NCI-H2171 treated with DMSO at 0.1 percent for 48 hours (cell line): Measurements from ENCODE around the gene SLBP.

ENCODE experiments used
- DNase-seq: peaks from one replicate; lab custom pipeline; 2025; lab: John Stamatoyannopoulos, UW

SLBP gene

DNA sequence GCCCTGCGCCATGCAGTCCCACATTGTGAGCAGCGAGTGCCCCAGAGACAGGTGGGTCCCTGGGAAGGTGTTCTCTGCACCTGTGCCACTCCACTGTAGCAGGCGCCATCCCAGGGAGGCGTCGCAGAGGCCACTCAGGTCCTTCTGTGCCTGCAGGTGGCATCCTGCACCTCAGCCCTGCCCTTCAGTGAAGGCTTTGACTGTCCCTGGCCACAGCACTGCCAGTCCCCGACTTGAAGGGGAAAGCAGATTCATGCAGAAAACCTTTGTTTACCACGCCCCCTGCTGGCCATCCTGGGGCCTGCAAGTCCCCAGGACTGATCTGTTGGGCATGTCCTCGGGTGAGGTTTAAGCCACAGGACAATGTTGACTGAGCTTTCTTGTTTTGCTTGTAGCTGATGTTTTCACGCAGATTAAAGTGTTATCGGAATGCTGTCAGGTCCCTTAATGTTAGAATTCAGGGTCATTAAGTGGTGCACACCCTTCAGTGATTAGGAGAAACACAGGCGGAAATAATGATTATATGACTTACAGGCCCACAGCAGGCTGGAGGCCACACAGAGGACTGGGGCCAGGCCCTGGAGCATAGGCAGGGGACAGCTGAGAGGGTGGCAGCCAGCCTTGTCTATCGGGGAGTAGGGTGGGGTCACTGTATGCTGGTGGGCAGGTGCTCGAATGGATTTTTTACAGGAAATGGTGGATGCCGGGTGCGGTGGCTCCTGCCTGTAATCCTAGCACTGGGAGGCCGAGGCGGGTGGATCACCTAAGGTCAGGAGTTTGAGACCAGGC is 14.2 kb upstream of the SLBP start:
- DNase-seq = peak; percentile 38

DNA sequence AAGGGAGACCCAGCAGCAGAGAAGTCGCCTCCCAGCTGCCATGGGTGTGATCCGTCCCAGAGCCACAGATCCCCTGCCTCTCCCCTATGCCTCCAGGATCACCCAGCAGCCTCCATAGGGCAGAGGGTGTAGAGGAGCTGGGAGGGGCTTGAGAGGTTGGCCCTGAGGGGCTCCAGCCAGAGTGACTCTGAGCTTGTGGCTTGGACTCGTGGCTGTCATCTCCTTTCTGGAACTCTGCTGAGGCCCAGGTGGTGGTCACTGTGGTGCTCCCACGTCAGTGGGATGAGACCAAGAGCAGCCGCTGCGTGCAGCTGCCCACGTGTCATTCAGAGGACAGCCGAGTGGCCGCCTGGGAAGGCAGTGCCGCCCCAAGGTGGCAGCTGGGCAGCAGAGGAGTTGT is 13.4 kb upstream of the SLBP start:
- DNase-seq = no peak

DNA sequence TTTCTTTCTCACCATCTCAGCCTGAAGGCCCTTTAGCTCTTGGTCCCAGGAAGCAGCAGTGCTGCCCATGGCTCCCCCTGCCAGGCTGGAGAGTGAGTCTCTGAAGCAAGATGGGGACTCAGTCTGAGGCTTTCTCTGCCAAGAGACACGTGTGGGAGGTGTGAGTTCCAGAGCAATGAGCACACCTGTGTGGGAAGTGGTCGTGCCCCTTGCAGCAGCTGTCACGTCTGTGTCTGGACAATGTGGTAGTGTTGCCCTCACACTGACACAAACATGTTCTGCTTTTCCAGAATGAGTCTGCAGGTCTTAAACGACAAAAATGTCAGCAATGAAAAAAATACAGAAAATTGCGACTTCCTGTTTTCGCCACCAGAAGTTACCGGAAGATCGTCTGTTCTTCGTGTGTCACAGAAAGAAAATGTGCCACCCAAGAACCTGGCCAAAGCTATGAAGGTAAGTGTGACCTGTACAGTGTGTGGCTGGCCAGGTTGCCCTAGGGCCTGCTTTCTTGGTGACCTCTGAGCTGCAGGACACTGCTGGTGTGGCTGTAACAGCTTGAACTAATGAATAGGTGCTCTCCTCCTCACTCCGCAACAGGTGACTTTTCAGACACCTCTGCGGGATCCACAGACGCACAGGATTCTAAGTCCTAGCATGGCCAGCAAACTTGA is 11.1 kb upstream of the SLBP start:
- no peak for DNase-seq

DNA sequence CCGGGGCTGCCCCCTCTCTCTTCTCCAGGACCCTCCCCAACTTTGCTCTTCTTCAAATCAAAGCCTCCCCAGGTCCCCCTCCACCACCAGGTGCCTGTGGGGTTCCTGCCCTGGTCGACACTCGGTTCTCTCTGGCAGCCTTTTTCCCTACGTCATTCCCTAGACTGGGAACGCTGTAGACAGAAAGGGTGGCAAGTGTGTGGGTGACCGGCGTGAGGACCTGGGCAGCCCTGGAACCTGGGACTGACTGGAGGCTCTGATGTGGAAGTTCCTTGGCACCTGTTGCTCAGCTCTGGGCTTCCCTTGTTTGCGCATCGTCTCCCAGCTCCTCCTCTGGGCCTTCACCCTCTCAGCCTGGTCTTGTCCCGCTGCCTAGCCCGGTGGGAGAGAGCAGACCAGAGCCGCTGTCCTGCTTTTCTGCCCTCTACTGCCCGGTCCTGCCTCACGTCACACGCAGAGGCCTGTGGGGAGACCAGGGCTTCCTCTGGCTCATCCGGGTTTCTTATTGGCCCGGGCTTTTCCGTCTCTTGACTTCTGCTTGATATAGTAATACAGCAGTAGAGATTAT is 10.5 kb upstream of the SLBP start:
- DNase-seq = no peak

DNA sequence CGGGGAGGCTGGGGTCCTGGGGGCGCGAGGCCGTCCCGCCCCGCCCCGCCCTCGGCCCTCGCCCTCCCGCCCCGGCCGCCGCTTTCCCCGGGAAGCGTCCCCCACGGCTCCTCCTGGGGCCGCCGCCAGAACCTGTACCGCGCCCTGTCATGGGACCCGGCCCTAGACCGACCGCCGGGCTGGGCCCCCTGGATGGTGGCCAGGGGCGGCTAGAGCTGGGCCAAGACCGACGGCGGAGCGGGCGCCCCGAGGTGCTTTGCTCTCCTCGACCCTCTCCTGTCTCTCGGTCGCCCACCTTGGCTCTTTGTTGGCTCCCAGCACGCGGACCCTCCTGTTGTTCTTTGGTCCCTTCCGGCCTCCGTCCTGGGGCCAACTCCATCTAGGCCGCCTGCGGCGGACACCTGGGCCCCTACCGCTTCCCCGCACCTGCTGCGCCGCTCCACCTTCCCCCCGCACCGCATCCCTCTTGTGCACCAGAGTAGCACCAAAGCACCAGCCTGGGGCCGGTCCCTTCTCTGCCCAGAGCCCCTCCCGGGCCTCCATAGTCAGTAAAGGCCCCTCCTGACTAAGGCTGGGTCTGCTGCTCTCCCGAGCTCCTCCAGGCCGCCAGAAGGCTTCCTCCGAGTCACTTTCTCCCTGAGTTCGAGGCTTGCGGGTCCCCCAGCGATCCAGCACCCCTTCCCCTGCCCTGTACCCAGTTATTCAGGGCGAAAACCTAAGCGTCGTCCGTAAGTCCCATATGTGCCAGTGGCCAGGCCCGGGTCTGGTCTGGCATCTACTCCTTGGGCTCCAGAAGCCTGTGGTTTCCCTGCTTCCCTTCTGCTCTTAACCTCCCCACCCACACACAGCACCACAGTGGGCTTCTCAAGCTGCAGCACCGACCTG is 9.8 kb upstream of the SLBP start:
- no peak for DNase-seq

DNA sequence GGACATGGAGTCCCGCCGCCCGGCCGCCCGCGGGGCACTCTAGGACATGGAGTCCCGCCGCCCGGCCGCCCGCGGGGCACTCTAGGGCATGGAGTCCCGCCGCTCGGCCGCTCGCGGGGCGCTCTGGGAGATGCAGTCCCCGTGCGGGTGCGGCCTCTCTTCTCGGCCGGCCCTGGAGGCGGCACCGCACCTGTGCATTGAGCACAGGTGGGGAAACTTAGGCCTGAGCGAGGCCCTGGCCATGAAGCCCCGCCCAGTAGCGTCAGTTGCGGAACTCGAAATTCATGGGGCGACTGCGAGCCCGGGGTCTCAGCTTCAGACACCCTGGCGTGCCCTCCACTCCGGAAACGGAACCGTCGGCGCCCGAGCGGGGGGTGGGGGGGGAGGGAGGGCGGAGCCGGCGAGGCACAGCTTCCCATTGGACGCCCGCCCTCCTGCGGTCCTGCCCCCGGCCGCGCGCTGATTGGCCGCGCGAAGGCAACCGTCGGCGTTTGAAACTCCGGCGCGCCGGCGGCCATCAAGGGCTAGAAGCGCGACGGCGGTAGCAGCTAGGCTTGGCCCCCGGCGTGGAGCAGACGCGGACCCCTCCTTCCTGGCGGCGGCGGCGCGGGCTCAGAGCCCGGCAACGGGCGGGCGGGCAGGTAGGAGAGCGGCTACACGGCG is 9.0 kb upstream of the SLBP start, which contains the start of the genes TACC3 and TMEM129:
TACC3 (plus strand) TSS at position 519 of the 663 bp plus-strand sequence. CDS start 1,901 bp downstream, outside the sequence.
TMEM129 (minus strand) TSS at position 321 of the 663 bp plus-strand sequence. CDS start 486 bp downstream, outside the sequence.
- DNase-seq = peak; percentile 92

DNA sequence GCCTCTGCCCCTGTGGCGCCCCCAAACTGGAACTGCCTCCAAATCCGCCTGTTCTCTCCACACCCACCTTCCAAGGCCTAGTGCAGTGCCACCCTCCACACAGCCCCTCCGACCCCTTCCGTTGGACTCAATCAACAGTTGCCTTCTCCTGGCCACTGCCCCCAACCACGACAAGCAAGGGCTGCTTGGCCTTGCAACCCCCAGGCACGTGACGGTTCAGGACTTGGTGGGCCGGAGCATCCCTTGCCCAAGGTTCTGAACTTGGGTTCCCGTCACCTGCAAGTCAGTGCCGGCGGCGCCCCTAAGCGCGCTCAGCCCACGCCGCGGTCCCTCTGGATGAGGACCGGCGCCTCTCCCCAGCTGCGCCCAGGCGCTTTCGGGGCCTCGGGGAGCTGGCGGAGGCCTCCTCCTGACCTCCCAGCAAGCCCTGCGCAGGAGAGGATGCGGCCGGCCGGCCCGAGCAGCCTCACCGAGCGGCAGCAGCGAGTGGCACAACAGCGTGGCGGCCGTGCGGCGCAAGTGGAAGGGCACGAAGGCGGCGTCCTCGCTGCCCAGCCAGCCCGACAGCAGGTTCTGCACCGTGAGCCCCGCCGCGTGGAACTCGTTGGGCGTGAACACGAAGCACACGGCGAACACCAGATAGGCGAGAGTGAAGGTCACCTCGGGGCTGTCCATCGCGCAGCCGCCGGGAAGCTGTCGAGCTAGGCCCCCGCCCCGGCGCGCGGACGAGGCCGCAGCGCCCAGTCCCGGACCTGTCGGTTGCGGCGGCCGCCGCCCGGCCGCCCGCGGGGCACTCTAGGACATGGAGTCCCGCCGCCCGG is 8.3 kb upstream of the SLBP start:
- DNase-seq = no peak

DNA sequence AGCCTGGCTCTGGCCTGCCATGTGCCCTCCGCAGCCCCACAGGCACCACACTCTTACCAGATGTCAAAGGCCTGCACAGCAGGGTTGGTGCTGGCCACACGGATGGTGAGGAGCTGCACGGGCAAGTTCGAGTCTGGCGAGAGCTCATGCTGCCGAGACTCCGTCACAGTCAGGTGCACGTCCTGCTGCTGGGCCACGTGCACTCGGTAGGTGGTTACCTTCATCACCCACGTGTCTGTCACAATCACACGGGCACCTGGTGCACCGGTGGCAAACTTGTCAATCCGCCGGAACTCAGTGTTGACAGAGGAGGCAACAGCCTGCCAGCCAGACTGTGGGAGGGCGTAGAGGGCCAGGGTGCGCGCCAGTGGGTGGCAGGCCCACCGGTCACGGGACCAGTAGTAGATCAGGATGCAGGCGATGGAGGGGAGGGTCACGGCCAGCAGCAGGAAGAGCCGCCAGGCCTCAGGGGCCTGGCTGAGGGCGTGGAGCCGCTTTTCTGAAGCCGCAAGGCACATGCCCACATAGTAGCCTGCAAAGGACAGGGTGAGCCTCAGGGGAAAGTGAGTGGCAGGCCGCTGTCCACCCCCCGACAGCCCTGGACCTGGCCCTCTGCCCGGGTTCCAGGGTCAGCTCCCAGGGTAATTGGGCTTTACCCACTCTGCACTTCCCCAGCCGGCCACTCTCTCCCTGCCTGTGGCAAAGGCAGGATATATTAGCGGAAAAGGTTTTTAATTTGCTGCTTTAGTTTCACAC is 6.2 kb upstream of the SLBP start:
- DNase-seq = no peak

DNA sequence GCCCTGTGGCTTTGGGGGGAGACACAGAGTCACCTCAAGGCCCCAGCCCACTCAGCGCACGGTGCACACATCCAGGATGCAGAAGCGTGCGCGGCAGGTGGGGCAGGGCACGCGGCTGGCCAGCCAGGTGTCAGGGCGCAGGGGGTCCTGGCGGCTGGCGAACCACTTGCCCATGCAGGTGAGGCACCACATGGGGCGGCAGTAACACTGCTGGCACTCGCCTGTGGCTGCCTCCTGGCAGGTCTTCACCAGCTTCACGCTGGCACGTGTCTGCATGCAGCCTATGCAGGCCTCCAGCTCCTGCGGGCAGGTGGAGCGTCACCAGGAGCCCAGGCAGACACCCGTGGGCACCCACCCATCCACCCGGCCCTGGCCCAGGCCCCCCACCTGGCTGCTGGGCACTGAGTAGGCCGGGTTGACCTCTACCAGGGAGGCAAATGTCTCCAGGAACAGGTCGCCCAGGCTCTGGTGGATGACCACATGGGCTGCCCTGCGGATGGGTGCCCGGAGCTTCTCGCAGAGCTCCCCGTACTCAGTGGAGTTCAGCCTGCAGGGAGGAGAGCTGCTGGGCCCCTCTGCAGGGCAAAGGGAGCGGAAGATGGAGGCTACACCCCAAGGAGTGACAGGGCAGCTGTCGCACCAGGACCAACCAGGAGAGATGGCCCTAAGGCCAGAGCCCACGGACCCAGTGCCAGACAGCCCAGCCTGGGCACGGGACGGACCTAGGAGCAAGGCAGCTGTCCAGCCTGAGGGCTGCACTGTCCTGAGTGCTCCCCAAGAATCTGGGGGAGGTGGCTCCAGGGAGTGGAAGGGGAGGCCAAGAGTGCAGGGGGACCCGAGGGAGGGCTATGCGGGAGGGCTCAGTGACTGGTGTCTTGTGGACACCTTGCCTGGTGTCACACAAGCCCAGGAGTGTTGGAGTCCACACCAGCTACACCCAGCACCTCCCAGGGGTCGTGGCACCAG is 5.3 kb upstream of the SLBP start:
- DNase-seq = no peak

DNA sequence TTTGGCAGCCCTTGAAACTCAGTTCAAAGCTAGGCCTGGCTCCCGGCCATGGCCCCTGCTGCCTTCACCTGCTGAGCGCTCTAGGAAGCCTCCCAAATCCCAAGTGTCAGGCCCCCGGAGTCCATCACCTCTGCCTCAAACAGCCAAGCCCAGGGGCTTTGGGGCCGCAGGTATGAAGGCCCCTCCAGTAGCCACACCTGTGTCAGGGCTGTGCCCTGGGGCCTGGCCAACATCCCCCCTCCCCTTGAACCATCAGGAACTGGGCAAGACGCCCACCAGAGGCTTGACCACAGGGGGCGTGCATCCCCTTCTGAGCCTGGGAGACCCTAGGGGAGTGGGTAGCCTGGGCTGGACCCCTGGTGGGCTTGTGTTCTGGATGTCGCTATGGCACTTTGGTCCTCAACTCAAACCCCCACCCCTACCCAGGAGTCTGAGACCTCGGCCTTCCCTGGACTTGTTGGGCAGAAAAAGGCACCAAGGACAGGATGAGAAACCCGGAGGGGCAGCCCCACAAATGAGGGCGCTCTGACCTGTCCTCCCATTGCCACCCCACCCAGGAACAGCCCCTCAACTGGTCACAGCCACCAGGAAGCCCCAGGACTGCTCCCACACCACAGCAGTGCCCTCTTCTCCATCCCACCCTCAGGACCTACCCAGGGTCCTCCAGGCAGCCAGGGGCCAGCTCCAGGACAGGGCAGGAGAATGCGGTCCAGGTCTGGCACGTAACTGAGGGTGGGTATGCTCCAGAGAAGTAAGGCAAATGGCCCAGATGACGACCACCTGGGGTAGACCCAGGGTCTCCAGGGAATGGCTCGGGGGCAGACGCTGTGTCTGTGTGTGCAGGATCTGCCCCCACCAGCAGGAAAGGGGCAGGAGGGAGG is 4.2 kb upstream of the SLBP start:
- DNase-seq = no peak

DNA sequence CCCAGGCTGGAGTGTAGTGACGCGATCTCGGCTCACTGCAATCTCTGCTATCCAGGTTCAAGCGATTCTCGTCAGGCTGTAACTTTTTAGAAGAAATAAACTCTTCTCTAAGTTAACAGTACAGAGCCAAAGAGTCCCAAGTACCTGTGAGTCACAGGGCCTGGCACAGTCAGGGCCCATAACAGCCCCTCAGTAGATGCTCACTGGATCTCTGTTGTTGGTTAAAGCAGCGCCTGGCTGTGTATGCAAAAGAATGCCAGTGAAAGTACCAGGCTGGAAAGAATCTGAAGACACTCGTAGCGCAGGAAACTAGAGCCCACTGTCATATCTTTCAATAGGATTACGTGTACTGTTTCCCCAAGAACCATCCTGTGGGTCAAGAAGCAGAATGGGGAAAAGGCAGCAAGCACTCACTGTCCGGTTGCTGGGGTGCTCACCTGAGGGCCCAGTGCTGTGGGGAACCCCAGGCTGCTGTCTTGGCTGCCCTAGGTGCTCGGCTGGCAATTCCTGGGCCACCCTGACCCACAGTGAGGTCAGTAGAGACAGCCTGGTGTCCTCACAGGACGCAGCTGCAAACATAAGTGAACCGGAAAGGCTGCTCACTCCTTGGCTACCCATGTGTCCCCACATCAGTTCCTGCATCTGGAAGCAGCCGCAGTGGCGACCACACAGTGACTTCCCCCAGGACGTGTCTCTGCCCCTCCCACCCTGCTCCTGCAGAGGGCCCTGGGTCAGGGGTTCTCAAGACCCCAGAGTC is 3.1 kb upstream of the SLBP start:
- no peak for DNase-seq

DNA sequence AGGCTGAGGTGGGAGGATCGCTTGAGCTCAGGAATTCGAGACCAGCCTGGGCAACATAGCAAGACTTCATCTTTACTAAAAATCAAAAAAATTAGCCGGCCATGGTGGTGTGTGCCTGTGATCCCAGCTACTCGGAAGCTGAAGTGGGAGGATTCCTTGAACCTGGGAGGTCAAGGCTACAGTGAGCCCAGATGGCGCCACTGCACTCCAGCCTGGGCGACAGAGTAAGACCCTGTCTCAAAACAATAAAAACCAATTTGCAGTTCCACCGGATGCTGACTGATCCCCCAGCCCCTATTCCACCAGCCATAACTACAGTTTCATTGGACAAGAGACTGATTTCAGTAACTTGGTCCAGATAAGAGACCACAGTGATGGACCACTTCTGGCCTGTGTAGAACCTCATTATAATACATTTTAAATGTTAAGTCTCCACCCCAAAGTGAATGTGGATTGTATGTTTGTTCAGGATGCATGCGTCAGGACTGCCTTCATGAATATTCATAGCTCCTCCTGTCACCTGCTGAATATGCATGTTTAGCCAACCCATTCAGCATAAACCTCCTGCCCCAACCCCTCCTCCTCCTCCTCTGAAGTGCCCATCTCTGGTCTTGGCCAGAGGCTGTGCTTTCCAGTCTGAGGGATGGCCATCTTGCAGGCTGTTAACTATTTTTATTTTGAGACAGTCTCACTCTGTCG is 2.3 kb upstream of the SLBP start:
- DNase-seq = no peak

DNA sequence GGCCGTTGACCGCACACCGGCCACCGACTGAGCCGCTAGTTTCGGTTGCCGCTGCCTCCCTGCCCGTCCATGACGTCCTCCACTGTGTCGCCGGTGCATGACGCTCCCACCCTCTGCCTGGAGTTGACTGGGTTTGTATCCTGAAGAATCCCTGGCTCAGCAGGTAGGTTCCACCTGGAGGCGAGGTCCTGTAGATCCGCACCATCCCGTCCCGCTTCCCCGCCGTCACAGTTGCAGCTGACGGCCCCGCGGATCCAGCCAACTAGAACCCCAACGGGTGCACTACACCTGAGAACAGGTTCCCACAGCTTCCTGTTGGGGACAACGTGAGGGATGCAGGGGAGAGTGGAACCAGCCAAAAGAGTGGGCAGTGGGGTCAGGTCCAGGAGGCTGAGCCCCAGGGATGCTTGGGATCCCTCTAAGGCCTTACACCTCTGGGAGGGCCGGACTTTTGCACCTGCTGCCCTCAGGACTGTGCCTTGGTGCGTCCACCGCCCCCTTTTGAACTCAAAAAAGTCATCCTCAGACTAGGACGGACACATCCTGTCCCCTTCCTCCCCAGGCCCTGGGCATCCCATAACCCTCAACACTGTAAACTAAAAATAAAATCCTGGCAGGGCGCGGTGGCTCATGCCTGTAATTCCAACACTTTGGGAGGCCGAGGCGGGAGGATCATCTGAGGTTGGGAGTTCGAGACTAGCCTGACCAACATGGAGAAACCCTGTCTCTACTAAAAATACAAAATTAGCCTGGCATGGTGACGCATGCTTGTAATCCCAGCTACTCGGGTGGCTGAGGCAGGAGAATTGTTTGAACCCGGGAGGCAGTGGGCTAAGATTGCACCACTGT is 1.1 kb upstream of the SLBP start:
- DNase-seq = peak; percentile 30

DNA sequence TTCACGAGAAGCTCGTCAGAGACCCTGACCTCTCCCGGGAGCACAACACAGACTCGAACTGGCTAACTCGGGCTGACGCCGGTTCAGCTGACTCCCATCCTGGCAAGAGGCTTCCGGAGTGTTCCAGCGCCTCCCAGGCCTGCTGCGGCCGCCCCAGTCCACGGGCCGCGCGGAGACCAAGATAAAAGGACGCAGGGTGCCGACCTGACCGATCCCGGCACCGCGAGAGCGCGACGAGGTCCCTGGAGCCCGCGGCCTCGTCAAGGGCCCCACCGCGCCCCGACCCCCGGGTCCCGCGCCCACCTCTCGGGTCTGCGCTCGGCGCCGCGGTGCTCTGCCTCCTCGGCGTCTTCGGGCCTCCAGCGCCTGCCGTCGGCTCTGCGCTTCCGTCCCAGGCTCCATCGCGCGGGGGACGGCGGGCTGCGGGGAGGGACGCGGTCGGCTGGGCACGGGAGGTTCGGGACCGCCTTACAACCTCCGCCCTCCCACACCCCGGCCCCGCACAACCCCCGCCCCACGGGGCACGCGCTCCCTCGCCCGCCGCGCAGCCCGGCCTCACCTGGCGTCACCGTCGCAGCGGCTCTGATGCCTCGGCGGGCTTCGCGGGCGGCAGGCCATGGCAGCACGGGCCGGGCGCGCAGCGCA is 426 bp downstream of the SLBP start:
- no peak for DNase-seq

DNA sequence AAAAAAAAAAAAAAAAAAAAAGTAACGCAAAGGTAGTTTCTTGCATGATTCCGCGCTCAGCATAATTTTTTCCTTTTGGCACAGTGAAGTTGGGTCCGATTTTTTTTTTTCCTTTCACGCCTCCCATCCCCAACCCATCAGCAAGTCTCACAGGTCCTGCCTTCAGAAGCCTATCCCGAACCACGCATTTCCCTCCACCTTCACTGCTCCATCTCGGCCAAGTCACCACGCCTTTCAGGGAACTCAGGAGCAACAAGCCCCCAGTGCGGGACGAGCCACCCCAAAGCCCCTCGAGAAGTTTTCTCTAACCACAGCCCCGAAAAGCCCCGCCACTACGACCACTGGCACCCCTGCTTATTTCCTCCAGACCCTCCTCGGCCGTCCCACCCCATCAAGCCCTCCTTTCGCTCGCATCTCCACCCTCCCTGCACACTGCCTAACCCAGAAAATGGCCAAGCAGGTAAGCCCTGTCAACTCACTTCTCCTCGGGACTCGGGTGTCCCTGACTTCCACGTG is 1.0 kb downstream of the SLBP start:
- peak; percentile 16 for DNase-seq
